ENCODE results near the gene CEP112. TPM values are rescaled to one million over a fixed set of nuclear protein-coding genes. Genes with fewer than 3 reads are reported as not detected.
A peak's percentile ranks its signal among the peaks of the same experiment; 100 is the strongest.

The CEP112 gene
- total RNA-seq, 1 donor from 2014 or later, result 20.1 TPM

DNA sequence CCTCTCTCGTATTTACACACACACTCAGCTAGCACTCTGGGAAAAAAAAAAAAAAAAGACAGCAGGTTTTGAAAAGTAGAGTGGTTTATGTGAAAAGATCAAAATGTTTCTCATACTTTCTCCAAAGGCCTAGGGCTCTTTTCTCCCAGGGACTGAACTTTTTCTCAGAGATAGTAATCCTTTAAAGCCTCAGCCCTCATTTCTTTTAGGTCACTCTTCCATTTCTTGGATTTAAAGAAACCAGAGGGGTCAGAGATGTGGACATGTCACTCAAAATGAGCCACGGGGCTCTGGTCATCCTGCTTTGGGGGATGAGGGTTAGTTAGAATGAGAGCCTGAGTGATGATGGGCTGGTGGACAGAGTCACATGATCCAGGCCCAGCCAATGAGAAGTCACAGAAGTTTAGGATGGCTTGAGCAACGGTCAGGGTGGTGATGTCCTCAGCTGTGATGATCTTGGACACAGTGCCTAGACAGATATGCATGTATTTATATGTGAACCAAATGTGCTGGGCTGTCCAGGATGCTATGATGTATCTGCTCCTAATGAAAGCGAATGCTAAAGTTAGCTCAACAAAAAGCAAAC lies 596.8 kb downstream of the CEP112 start:
- no peak for DNase-seq (ENCODE audit: extremely low spot score in 2 of 2)
- TF ChIP-seq, protein P1, sequence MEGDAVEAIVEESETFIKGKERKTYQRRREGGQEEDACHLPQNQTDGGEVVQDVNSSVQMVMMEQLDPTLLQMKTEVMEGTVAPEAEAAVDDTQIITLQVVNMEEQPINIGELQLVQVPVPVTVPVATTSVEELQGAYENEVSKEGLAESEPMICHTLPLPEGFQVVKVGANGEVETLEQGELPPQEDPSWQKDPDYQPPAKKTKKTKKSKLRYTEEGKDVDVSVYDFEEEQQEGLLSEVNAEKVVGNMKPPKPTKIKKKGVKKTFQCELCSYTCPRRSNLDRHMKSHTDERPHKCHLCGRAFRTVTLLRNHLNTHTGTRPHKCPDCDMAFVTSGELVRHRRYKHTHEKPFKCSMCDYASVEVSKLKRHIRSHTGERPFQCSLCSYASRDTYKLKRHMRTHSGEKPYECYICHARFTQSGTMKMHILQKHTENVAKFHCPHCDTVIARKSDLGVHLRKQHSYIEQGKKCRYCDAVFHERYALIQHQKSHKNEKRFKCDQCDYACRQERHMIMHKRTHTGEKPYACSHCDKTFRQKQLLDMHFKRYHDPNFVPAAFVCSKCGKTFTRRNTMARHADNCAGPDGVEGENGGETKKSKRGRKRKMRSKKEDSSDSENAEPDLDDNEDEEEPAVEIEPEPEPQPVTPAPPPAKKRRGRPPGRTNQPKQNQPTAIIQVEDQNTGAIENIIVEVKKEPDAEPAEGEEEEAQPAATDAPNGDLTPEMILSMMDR (IDR thresholded peaks at IDR 0.05), result no peak
- TF ChIP-seq POLR2A (IDR thresholded peaks at IDR 0.05), result no peak
- TF ChIP-seq POLR2AphosphoS5 (IDR thresholded peaks at IDR 0.05; ENCODE audit: insufficient read depth in 1 of 2, low read depth in 1 of 2), result no peak
- Histone ChIP-seq H3K36me3 (no peaks in the 10 kb centered on the region), H3K4me3 (no peak overlapping the region), H3K4me1 (peaks cover 20% of the 10 kb centered on the region), H3K27me3 (no peaks in the 10 kb centered on the region), H3K27ac (peak overlapping the region; percentile 71), H3K9me3 (no peaks in the 10 kb centered on the region)
- intact Hi-C loops (cut with DNase I), result no loop called here

DNA sequence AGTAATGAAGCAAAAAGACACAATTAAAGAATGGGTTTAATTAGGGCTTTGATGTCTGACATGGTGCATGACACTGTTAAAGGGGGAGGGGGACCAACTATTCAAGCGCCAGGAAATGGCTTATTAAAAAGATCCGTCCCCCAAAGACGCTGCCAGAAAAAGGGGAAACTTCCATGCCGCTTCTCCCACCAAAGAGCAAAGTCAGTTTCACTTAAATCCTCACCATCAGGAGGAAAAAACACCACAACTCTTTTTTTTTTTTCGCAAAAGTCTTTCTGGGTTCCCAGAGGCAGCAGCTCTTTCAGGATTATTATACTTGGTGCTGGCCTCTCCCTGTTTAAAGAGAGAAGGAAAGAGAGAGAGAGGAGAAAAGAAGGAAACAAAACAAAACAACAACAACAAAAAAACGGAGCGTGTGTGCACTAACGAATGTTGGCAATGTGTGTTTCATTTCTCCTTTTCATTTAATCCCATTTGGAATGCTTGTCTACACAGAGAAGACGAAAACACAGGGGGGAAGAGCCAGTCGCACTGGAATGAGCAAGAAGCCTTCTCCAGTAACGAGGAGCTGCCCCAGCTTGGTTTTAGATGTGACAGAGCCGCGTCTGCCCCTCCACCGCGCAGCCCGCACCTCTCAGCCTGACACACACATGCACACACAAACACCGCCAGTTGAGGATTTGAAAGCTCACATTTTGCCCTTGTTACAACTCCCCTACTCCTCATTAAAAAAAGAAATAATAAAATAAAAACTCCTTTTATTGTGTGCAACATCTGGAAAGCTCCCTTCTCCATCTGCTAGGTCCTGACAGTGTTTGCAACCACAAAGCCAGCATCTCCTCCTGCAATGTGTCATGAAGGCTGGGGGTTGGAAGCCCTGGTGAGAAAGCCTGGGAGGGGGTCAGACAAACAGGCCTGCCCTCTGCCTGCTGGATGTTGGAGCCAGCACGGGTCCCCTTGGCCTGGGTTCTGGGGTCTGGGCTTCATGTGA lies 597.8 kb downstream of the CEP112 start:
- Histone ChIP-seq H3K4me1 (peaks cover 26% of the 10 kb centered on the region), H3K9me3 (no peaks in the 10 kb centered on the region), H3K36me3 (no peaks in the 10 kb centered on the region), H3K27ac (peak overlapping the region; percentile 71), H3K27me3 (no peaks in the 10 kb centered on the region), H3K4me3 (peak overlapping the region; percentile 10 to 17)
- TF ChIP-seq, protein P1 (IDR thresholded peaks at IDR 0.05), result no peak
- TF ChIP-seq POLR2A (IDR thresholded peaks at IDR 0.05), result no peak
- TF ChIP-seq POLR2AphosphoS5 (IDR thresholded peaks at IDR 0.05; ENCODE audit: insufficient read depth in 1 of 2, low read depth in 1 of 2), result no peak
- no peak for DNase-seq (ENCODE audit: extremely low spot score in 2 of 2)
- intact Hi-C loops (cut with DNase I), result no loop called here

DNA sequence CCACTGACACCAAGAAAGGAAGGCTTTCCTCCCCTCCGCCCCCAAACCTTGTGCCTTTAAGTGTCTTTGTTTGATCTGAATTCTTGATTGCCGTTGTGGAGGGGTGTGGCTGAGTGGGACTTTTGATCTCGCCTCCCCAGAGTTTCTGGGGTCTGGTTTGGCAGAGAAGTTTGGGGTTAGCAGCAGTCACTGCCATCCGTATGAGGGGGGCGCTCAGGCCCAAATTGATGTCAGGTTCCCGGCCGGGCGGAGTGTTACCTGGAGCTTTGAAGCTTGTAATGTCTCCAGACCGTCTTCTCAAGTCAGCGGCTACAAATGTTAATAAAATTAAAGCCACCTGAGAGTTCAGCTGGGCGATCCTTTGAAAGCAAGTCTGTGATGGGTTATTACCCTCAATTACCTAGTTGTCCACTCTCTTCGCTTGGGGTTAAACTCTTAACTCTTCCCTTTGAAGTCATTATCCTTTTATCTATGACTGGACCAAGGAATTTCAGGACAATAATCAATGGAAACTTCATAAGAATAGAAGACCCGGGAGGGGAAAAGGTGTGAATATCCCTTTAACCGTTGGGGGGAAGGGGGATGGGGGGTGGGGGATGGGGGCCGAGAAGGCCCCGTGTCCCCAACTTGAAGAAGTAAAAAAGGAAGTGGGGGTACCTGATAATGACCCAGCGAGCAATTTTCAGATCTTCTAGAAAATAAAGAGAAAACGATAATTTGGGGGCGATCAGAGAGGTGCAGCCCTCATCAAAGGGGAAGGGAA lies 598.7 kb downstream of the CEP112 start:
- no peak for DNase-seq (ENCODE audit: extremely low spot score in 2 of 2)
- Histone ChIP-seq H3K4me3 (no peak overlapping the region), H3K36me3 (no peaks in the 10 kb centered on the region), H3K27ac (peak overlapping the region; percentile 71), H3K27me3 (no peaks in the 10 kb centered on the region), H3K4me1 (peaks cover 34% of the 10 kb centered on the region), H3K9me3 (no peaks in the 10 kb centered on the region)
- TF ChIP-seq, protein P1 (IDR thresholded peaks at IDR 0.05), result no peak
- no peak for TF ChIP-seq POLR2A (IDR thresholded peaks at IDR 0.05)
- TF ChIP-seq POLR2AphosphoS5 (IDR thresholded peaks at IDR 0.05; ENCODE audit: insufficient read depth in 1 of 2, low read depth in 1 of 2), result no peak
- intact Hi-C loops (cut with DNase I), result no loop called here

GRCh38 chr17:65592125-65592965 lies 599.6 kb downstream of the CEP112 start:
- intact Hi-C loops (cut with DNase I), result no loop called here

More at GRCh38 chr17:65592125-65592965, 599.6 kb downstream of the CEP112 start:
- no peak overlapping the region for H3K27ac ChIP-seq
- H3K27me3 ChIP-seq, result no peaks in the 10 kb centered on the region
- no peak for TF ChIP-seq POLR2AphosphoS5 (IDR thresholded peaks at IDR 0.05; ENCODE audit: insufficient read depth in 1 of 2, low read depth in 1 of 2)
- TF ChIP-seq, protein P1 (IDR thresholded peaks at IDR 0.05), result no peak
- no peak for TF ChIP-seq POLR2A (IDR thresholded peaks at IDR 0.05)
- H3K9me3 ChIP-seq, result no peaks in the 10 kb centered on the region
- H3K4me1 ChIP-seq, result peaks cover 44% of the 10 kb centered on the region
- no peak for DNase-seq (ENCODE audit: extremely low spot score in 2 of 2)
- no peaks in the 10 kb centered on the region for H3K36me3 ChIP-seq
- no peak overlapping the region for H3K4me3 ChIP-seq

Measured in vagina (tissue), 2 donors.